GM21526 (cell line): ENCODE measurements around the gene HLTF.
"Not testable (repeated sequence)": the region's sequence is repeated elsewhere in the genome, so short reads cannot be mapped to it uniquely, and the experiment has no call there.

Source experiments
- ATAC-seq: cut with Tn5 transposase; IDR thresholded peaks from one replicate; pipeline ENCODE4 v1.9.1; 2021; ENCODE audit warnings: moderate library complexity; ENCODE audit not compliant: unreplicated experiment, low FRiP score

The HLTF gene

GRCh38 chr3:149086232-149086988, at the start of gene HLTF:
HLTF (minus strand) TSS chr3:149086533; CDS start chr3:149086336, 197 bp downstream.
- peak; percentile 98 for ATAC-seq

- no peak for ATAC-seq
Measured at GRCh38 chr3:149134575-149134974, 48.2 kb upstream of the HLTF start.

GRCh38 chr3:149131589-149131988, 45.3 kb upstream of the HLTF start:
- ATAC-seq: no peak

GRCh38 chr3:149129326-149130205, 43.2 kb upstream of the HLTF start, which contains the start of gene HPS3:
HPS3 (plus strand) TSS chr3:149129638; CDS start chr3:149129724, 86 bp downstream.
- ATAC-seq: peak; percentile 93

- peak; percentile 1 for ATAC-seq
Measured at GRCh38 chr3:149128821-149129220, 42.5 kb upstream of the HLTF start.

GRCh38 chr3:149122721-149123578, 36.6 kb upstream of the HLTF start:
- ATAC-seq: no peak

GRCh38 chr3:149120051-149120972, 34.0 kb upstream of the HLTF start:
- peak; percentile 64 for ATAC-seq

- ATAC-seq: no peak
Measured at GRCh38 chr3:149119466-149119865, 33.1 kb upstream of the HLTF start.

- ATAC-seq: no peak
Measured at GRCh38 chr3:149118724-149119123, 32.4 kb upstream of the HLTF start.

- ATAC-seq: no peak
Measured at GRCh38 chr3:149115114-149115513, 28.8 kb upstream of the HLTF start.

- no peak for ATAC-seq
Measured at GRCh38 chr3:149114458-149114857, 28.1 kb upstream of the HLTF start.

GRCh38 chr3:149104484-149104883, 18.2 kb upstream of the HLTF start:
- ATAC-seq: no peak

GRCh38 chr3:149101641-149102040, 15.3 kb upstream of the HLTF start:
- no peak for ATAC-seq

- ATAC-seq: no peak
Measured at GRCh38 chr3:149101154-149101553, 14.8 kb upstream of the HLTF start.

- not testable (repeated sequence) for ATAC-seq
Measured at GRCh38 chr3:149097987-149098386, 11.7 kb upstream of the HLTF start.

GRCh38 chr3:149095487-149095886, 9.2 kb upstream of the HLTF start:
- peak; percentile 85 for ATAC-seq

- ATAC-seq: no peak
Measured at GRCh38 chr3:149091983-149092382, 5.7 kb upstream of the HLTF start.

- no peak for ATAC-seq
Measured at GRCh38 chr3:149090907-149091306, 4.6 kb upstream of the HLTF start.

- no peak for ATAC-seq
Measured at GRCh38 chr3:149090461-149090860, 4.1 kb upstream of the HLTF start.
